Heart left ventricle (tissue), 16 donors: ENCODE measurements around the gene SLC5A9. TPM values are rescaled to one million over a fixed set of nuclear protein-coding genes. Genes with fewer than 3 reads are reported as not detected.

Source experiments
- ATAC-seq, 4 donors: fragments of 200-7000 bp; cut with Tn5 transposase; one replicate each; pipeline ENCODE4 v1.9.1; 2020 to 2022; ENCODE audit warnings: moderate library complexity in 4 of 4, mild to moderate bottlenecking in 3 of 4, moderate number of reproducible peaks in 1 of 4
- DNase-seq, 5 donors: peaks; one replicate each; pipeline ENCODE4 v3.0.0-alpha.2; 2020
- H3K27ac ChIP-seq, 12 donors: fragments of 200-600 bp; sonication (generic) in 4 of 12; one replicate each; pipeline versions ENCODE4 v1.5.0 to v1.8.0; 2016 to 2022; ENCODE audit warnings: mild to moderate bottlenecking in 2 of 12
- H3K27me3 ChIP-seq, 9 donors: fragments of 200-600 bp; sonication (generic) in 2 of 9; one replicate each; pipeline versions ENCODE4 v1.5.1 to v1.8.0; 2016 to 2022; ENCODE audit warnings: mild to moderate bottlenecking in 3 of 9
- H3K36me3 ChIP-seq, 9 donors: fragments of 200-600 bp; sonication (generic) in 2 of 9; one replicate each; pipeline versions ENCODE4 v1.5.0 to v1.8.0; 2018 to 2022; ENCODE audit warnings: mild to moderate bottlenecking in 2 of 9
- H3K4me1 ChIP-seq, 12 donors: fragments of 200-600 bp; sonication (generic) in 4 of 12; one replicate each; pipeline versions ENCODE4 v1.5.0 to v1.8.0; 2016 to 2022; ENCODE audit warnings: mild to moderate bottlenecking in 3 of 12
- H3K4me3 ChIP-seq, 12 donors: fragments of 200-600 bp; sonication (generic) in 4 of 12; one replicate each; pipeline versions ENCODE4 v1.5.0 to v1.8.0; 2017 to 2022; ENCODE audit warnings: mild to moderate bottlenecking in 9 of 12, moderate library complexity in 4 of 12
- H3K9me3 ChIP-seq, 12 donors: fragments of 200-600 bp; sonication (generic) in 4 of 12; one replicate each; pipeline versions ENCODE4 v1.5.0 to v1.8.0; 2016 to 2022; ENCODE audit warnings: mild to moderate bottlenecking in 1 of 12
- CTCF ChIP-seq, 12 donors: fragments of 200-600 bp; sonication (generic) in 4 of 12; IDR thresholded peaks; one replicate each; pipeline versions ENCODE4 v1.5.0 to v1.8.0; 2018 to 2022; ENCODE audit warnings: antibody characterized with exemption in 12 of 12, mild to moderate bottlenecking in 5 of 12
- POLR2A ChIP-seq, 2 donors: fragments of 450-650 bp; IDR thresholded peaks; one replicate each; pipeline ENCODE4 v1.6.1; 2017; ENCODE audit warnings: antibody characterized with exemption in 2 of 2, mild to moderate bottlenecking in 2 of 2, moderate library complexity in 2 of 2
- WGBS, 4 donors: extraction: QIAGEN DNeasy Blood & Tissue Kit in 2 of 4; methylation state at CpG; one replicate each; pipeline versions ENCODE4 v1.1.5 to v1.1.7; 2013 to 2018; 5-methylcytosine and 5-hydroxymethylcytosine counted together
- intact Hi-C, 10 donors: fragments of 100-400 bp; cut with DNase I; formaldehyde crosslinking; loops; one replicate each; pipeline versions ENCODE4 v1.11.1 to v1.14.2; 2022
- polyA plus RNA-seq, 2 donors: library from polyadenylated mRNA; stranded (reverse); fragments of 200-250 nt; gene quantifications; one replicate each; pipeline ENCODE4 v1.2.3, GENCODE V29; 2013
- total RNA-seq, 9 donors: library from RNA; depleted of rRNA in 2 of 9; stranded (reverse); fragments of >200 nt in 2 of 9; fragmentation: NEBNext Ultra II Directional in 3 of 9; extraction: Animal tissue kit (Norgen Biotek cat#: 25700) in 3 of 9; gene quantifications; one replicate each; pipeline versions ENCODE4 v1.1.0 to v1.2.4, GENCODE V29; 2016 to 2023
- donor health status: ischemic (EF 13 %, LVEDD 7.1; RV severe dilation, severe dysfunction).
- donor health status: healthy with polysubstance abuse.
- donor health status: DM: no; HTN: yes; CAD: no.
- donor health status: DM: no; HTN: no; CAD: no.
- donor health status: ischemic (EF 25% LVEDD 6.9; RV normal size, moderate dysfunction).
- donor health status: ischemic (EF 25% LVEDD 5.7; RV mildly dilated, moderate dysfunction).
- donor health status: healthy.
- donor health status: DM: yes; HTN: yes; CAD: no.
- donor health status: ischemic (EF 35%, LVEDD 5.7; RV mildly dilated, moderate dysfunction).
- donor health status: nonischemic (EF 11% LVEDD 7.7; RV severe dilation, severe dysfunction).
- donor health status: DM: yes; HTN: yes; CAD: no.
- donor health status: PGD.
- donor health status: ischemic (EF 29% LVEDD 5.4; RV normal size, mild dysfunction).
- donor health status: nonischemic (EF 23%, LVEDD 6.1; RV moderate dilation, normal function).

Gene SLC5A9
- total and polyA plus RNA-seq, 11 donors: 0.04 to 0.67 (median 0.17) TPM; not detected in 3

- ATAC-seq (no peak), DNase-seq (no peak)
- 90 to 95% (median 94%) methylated on average over 2 of the region's 2 CpGs for WGBS, 4 donors
- H3K27ac ChIP-seq: no peak overlapping the region
- no peaks in the 10 kb centered on the region for H3K36me3 ChIP-seq
- no peak overlapping the region for H3K4me3 ChIP-seq
- intact Hi-C loops: no loop called here
- H3K9me3 ChIP-seq: peaks cover 0 to 8% (median 0%) of the 10 kb centered on the region in 12 donors
- TF ChIP-seq CTCF (IDR thresholded peaks at IDR 0.05) (no peak), POLR2A (IDR thresholded peaks at IDR 0.05) (no peak)
- no peaks in the 10 kb centered on the region for H3K4me1 ChIP-seq
- H3K27me3 ChIP-seq: peaks cover 0 to 3% (median 0%) of the 10 kb centered on the region in 9 donors
Observed at GRCh38 chr1:48182439-48182838, 40.1 kb upstream of the SLC5A9 start.

GRCh38 chr1:48186306-48186839, 36.1 kb upstream of the SLC5A9 start:
- no peaks in the 10 kb centered on the region for H3K36me3 ChIP-seq
- no peaks in the 10 kb centered on the region for H3K4me1 ChIP-seq
- no peak for DNase-seq
- no peak overlapping the region for H3K27ac ChIP-seq
- peaks cover 0 to 3% (median 0%) of the 10 kb centered on the region in 9 donors for H3K27me3 ChIP-seq
- intact Hi-C loops: no loop called here
- TF ChIP-seq POLR2A (IDR thresholded peaks at IDR 0.05): no peak
- no peak for TF ChIP-seq CTCF (IDR thresholded peaks at IDR 0.05)
- H3K9me3 ChIP-seq: peaks cover 0 to 20% (median 9%) of the 10 kb centered on the region in 12 donors
- WGBS, 4 donors: 40 to 50% (median 42%) methylated on average over 3 of the region's 3 CpGs
- H3K4me3 ChIP-seq: no peak overlapping the region
- no peak for ATAC-seq

DNA sequence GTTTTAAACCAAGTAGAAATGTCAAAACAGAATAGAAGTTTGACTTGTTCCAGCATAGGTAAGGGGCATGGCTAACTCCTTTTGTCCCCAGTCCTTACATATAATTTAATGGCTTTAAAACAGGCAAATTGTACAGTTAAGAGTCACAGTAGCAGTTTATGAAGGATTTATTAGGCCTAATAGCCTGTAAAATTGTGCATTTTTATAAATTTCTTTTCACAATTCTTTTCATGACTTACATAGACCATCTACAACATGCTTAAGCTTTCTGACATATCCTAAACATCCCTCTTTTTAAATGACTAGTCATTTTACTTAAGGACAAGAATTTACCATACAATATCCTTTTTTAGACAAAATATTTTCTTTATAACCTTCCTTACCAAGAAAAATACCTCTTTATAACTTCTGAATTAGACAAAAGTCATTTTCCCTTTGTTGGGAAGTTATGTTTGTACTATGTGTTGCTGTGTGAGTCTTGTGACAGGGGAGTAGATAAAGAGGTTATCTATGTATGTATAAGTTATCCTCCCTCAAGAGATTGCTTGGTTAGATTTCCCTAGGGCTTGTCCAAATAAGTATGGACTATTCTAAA, 34.5 kb upstream of the SLC5A9 start:
- Histone ChIP-seq H3K9me3 (peaks cover 0 to 20% (median 9%) of the 10 kb centered on the region in 12 donors), H3K27me3 (peaks cover 0 to 3% (median 0%) of the 10 kb centered on the region in 9 donors), H3K36me3 (no peaks in the 10 kb centered on the region), H3K4me1 (no peaks in the 10 kb centered on the region), H3K4me3 (no peak overlapping the region), H3K27ac (no peak overlapping the region)
- intact Hi-C loops: no loop called here
- no peak for TF ChIP-seq CTCF (IDR thresholded peaks at IDR 0.05)
- TF ChIP-seq POLR2A (IDR thresholded peaks at IDR 0.05): no peak
- ATAC-seq: no peak
- no peak for DNase-seq

- ATAC-seq (no peak), DNase-seq (no peak)
- Histone ChIP-seq H3K27me3 (peaks cover 0 to 7% (median 0%) of the 10 kb centered on the region in 9 donors), H3K27ac (no peak overlapping the region), H3K4me1 (no peaks in the 10 kb centered on the region), H3K36me3 (no peaks in the 10 kb centered on the region), H3K4me3 (no peak overlapping the region), H3K9me3 (peaks cover 0 to 20% (median 9%) of the 10 kb centered on the region in 12 donors)
- intact Hi-C loops: no loop called here
- no peak for TF ChIP-seq POLR2A (IDR thresholded peaks at IDR 0.05)
- no peak for TF ChIP-seq CTCF (IDR thresholded peaks at IDR 0.05)
- WGBS, 4 donors: 71 to 73% (median 73%) methylated on average over 3 of the region's 3 CpGs
Observed at GRCh38 chr1:48190881-48191280, 31.6 kb upstream of the SLC5A9 start.
